ENCODE measurements around the gene PCID2.

The PCID2 gene

DNA sequence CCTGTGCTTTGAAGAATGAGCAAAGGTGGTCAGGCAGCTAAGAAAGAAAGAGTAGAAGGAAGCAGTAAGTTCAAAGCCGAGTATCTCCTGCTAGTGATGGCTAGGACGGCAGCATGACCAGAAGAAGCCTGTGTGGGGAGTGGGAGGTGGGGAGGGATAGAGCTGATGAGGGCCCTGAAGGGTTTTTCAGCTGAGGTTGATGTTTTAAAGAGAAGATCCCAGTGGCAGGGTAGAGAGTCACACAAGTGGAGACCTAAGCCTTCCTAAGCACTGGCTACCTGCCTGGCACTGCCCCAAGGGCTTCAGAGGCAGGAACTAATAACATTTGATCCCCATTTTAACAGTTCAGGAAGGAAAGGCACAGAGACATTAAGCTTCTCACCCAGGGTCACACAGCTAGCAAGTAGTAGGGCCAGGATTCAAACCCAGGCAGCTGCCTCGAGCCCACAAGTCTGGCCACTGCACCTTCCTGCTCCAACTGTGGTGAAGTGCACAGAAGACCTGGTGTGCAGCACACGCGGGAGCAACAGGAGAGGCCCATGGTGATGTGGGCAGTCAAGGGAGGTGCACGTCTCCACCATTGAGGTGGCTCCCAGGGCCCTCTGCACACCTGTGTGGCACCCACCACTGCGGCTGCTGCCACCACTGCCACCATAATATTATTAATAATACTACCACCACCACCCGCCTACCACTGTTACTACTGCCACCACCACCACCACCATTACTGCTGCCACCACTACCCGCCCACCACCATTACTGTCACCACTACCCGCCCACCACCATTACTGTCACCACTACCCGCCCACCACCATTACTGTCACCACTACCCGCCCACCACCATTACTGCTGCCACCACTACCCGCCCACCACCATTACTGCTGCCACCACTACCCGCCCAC lies 23.1 kb upstream of the PCID2 start:
- Histone ChIP-seq H3K9me3 (no peaks in the 10 kb centered on the region), H3K27ac (no peak overlapping the region), H3K27me3 (no peaks in the 10 kb centered on the region), H3K4me3 (no peak overlapping the region), H3K36me3 (peaks cover 53 to 94% (median 84%) of the 10 kb centered on the region in 3 donors), H3K4me1 (no peaks in the 10 kb centered on the region)
- no peak for DNase-seq
- intact Hi-C loops (cut with DNase I; ENCODE audit: low total_unique reads): no loop called here
- TF ChIP-seq, protein P1, sequence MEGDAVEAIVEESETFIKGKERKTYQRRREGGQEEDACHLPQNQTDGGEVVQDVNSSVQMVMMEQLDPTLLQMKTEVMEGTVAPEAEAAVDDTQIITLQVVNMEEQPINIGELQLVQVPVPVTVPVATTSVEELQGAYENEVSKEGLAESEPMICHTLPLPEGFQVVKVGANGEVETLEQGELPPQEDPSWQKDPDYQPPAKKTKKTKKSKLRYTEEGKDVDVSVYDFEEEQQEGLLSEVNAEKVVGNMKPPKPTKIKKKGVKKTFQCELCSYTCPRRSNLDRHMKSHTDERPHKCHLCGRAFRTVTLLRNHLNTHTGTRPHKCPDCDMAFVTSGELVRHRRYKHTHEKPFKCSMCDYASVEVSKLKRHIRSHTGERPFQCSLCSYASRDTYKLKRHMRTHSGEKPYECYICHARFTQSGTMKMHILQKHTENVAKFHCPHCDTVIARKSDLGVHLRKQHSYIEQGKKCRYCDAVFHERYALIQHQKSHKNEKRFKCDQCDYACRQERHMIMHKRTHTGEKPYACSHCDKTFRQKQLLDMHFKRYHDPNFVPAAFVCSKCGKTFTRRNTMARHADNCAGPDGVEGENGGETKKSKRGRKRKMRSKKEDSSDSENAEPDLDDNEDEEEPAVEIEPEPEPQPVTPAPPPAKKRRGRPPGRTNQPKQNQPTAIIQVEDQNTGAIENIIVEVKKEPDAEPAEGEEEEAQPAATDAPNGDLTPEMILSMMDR (IDR thresholded peaks at IDR 0.05): no peak

DNA sequence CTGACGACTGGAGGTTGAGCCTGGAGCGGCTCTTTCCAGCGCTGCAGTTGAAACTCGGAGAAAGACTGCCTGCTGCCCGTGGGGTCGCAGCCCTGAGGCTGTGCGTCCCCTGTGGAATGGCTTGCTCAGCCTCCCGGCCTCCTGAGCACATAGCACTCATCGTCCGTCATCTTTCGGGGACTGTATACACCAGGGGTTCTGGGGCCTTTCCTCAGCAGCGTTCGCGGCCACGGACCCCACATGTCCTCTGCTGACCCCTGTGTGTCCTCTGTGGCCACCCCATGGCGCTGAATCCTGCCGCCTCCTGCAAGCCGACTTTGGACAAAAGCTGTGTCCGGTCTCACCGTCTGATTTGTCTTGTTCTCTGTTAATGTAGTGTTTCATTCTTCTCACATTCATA lies 21.3 kb upstream of the PCID2 start:
- H3K27ac ChIP-seq: no peak overlapping the region
- H3K36me3 ChIP-seq: peaks cover 60 to 97% (median 85%) of the 10 kb centered on the region in 3 donors
- TF ChIP-seq, protein P1 (IDR thresholded peaks at IDR 0.05): no peak
- DNase-seq: no peak
- H3K4me3 ChIP-seq: no peak overlapping the region
- H3K4me1 ChIP-seq: no peaks in the 10 kb centered on the region
- H3K9me3 ChIP-seq: no peaks in the 10 kb centered on the region
- H3K27me3 ChIP-seq: no peaks in the 10 kb centered on the region
- intact Hi-C loops (cut with DNase I; ENCODE audit: low total_unique reads): no loop called here

DNA sequence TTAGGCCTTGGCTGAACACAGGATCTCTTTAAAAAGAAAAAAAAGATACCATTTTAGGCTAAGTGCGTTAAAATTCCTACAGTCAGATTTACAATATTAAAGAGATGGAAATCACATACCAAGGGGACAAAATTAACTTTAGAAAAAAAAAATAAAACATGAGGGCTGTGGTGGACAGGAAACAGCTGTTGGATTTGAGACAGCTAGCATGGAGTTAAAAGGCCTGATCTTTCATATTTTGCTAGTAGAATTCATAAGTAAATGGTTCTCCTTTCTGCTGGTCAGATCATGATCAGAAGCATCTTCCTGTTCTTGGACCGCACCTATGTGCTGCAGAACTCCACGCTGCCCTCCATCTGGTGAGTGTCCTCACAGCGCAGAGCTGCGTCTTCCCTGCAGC lies 20.7 kb upstream of the PCID2 start:
- intact Hi-C loops (cut with DNase I; ENCODE audit: low total_unique reads): no loop called here
- no peak for DNase-seq
- H3K27me3 ChIP-seq: no peaks in the 10 kb centered on the region
- H3K36me3 ChIP-seq: peaks cover 53 to 97% (median 85%) of the 10 kb centered on the region in 3 donors
- TF ChIP-seq, protein P1 (IDR thresholded peaks at IDR 0.05): no peak
- H3K4me1 ChIP-seq: no peaks in the 10 kb centered on the region
- no peak overlapping the region for H3K4me3 ChIP-seq
- H3K27ac ChIP-seq: no peak overlapping the region
- H3K9me3 ChIP-seq: no peaks in the 10 kb centered on the region

DNA sequence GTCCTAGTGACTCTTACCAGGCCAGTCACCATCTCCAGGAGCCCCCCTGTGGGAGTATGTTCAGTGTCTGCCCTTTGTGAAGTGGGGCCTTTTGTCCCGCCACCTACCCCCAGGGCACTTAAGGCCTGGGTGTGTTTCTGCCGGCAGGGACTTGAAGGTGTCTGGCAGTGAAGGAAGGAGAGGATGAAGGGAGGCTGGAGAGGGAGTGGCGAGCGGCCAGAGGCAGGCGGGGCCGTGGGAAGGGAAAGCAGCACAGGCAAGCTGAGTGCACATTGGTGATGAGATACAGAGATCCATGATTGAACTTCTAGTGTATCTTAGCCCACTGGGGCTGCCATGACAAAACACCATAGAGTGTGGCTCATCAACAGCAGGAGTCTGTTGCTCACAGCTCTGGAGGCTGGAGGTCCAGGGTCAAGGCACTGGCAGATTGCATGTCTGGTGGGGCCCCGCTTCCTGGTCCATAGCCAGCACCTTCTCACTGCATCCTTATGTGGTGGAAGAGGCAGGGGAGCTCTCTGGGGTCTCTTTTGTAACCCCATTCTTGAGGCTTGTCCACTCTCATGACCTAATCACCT lies 18.5 kb upstream of the PCID2 start:
- Histone ChIP-seq H3K27me3 (no peaks in the 10 kb centered on the region), H3K27ac (no peak overlapping the region), H3K9me3 (no peaks in the 10 kb centered on the region), H3K4me3 (no peak overlapping the region), H3K4me1 (no peaks in the 10 kb centered on the region), H3K36me3 (peaks cover 52 to 93% (median 77%) of the 10 kb centered on the region in 3 donors)
- intact Hi-C loops (cut with DNase I; ENCODE audit: low total_unique reads): no loop called here
- no peak for DNase-seq
- TF ChIP-seq, protein P1 (IDR thresholded peaks at IDR 0.05): no peak

DNA sequence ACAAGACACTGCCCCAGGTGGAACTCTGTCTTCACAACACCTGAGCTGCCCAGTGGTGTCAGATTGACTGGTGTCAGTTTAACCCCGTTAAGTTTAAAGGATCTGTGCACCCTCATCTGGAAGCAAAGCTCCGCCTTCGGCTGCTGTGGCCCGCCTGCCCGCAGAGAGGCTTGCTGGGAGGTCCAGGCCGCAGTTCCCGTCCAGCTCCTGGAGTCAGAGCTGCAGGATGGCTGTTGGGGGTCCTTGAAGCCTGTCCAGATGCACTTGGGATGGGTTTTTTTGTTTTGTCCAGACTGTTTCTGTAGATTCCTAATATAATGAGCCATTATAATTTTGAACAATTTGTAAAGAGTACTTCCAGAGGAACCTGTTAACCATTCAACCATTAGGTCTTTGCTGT lies 17.0 kb upstream of the PCID2 start:
- intact Hi-C loops (cut with DNase I; ENCODE audit: low total_unique reads): no loop called here
- no peaks in the 10 kb centered on the region for H3K4me1 ChIP-seq
- H3K9me3 ChIP-seq: no peaks in the 10 kb centered on the region
- no peaks in the 10 kb centered on the region for H3K27me3 ChIP-seq
- no peak overlapping the region for H3K4me3 ChIP-seq
- peaks cover 45 to 94% (median 82%) of the 10 kb centered on the region in 3 donors for H3K36me3 ChIP-seq
- H3K27ac ChIP-seq: no peak overlapping the region
- DNase-seq: no peak
- TF ChIP-seq, protein P1 (IDR thresholded peaks at IDR 0.05): no peak

All from tibial artery (tissue), 4 donors.